Measurements from ENCODE around the gene SLC39A1.
"Not testable (repeated sequence)": the region's sequence is repeated elsewhere in the genome, so short reads cannot be mapped to it uniquely, and the experiment has no call there.

Gene SLC39A1

GRCh38 chr1:153919876-153920852 is 43.2 kb downstream of the SLC39A1 start:
- H3K4me2 ChIP-seq (ENCODE audit: low read length), result peak overlapping the region; percentile 95
- H3K79me2 ChIP-seq (ENCODE audit: insufficient read depth, low read length), result peaks cover 70% of the 10 kb centered on the region
- H3K27me3 ChIP-seq (ENCODE audit: insufficient read depth, low read length), result no peaks in the 10 kb centered on the region
- H3K9ac ChIP-seq (ENCODE audit: low read length), result peak overlapping the region; percentile 87
- TF ChIP-seq EZH2 (IDR thresholded peaks at IDR 0.05; ENCODE audit: borderline replicate concordance, low read length) (no peak), CTCF (IDR thresholded peaks at IDR 0.05; ENCODE audit: low read length) (peak; percentile 49; the same call in 1 of the 2 replicates)
- peaks cover 34% of the 10 kb centered on the region for H3K4me1 ChIP-seq (ENCODE audit: insufficient read depth, low read length, severe bottlenecking)
- no peaks in the 10 kb centered on the region for H3F3A ChIP-seq (ENCODE audit: insufficient read depth, low read length)
- peak overlapping the region; percentile 83 for H3K4me3 ChIP-seq (ENCODE audit: low read depth, low read length, poor library complexity, severe bottlenecking)
- peaks cover 5% of the 10 kb centered on the region; the same call in 1 of the 2 replicates for H4K20me1 ChIP-seq (ENCODE audit: insufficient read depth, low read length)
- no peaks in the 10 kb centered on the region for H3K9me2 ChIP-seq (ENCODE audit: low read depth, low read length)
- H3K27ac ChIP-seq (ENCODE audit: low read depth, low read length, poor library complexity, severe bottlenecking), result peak overlapping the region; percentile 70
- no peak overlapping the region for H2AFZ ChIP-seq (ENCODE audit: low read length)
- no peaks in the 10 kb centered on the region for H3K9me3 ChIP-seq (ENCODE audit: low read length)
- H3K36me3 ChIP-seq (ENCODE audit: insufficient read depth, low read length), result peaks cover 35% of the 10 kb centered on the region

- Histone ChIP-seq H3K79me2 (ENCODE audit: insufficient read depth, low read length) (peaks cover 99% of the 10 kb centered on the region), H4K20me1 (ENCODE audit: insufficient read depth, low read length) (peaks cover 5% of the 10 kb centered on the region; the same call in 1 of the 2 replicates), H3K4me3 (ENCODE audit: low read depth, low read length, poor library complexity, severe bottlenecking) (no peak overlapping the region), H3K9me3 (ENCODE audit: low read length) (no peaks in the 10 kb centered on the region), H3K9ac (ENCODE audit: low read length) (no peak overlapping the region), H3K4me2 (ENCODE audit: low read length) (no peak overlapping the region), H2AFZ (ENCODE audit: low read length) (no peak overlapping the region), H3K4me1 (ENCODE audit: insufficient read depth, low read length, severe bottlenecking) (peaks cover 21% of the 10 kb centered on the region), H3K9me2 (ENCODE audit: low read depth, low read length) (no peaks in the 10 kb centered on the region), H3F3A (ENCODE audit: insufficient read depth, low read length) (no peaks in the 10 kb centered on the region), H3K36me3 (ENCODE audit: insufficient read depth, low read length) (peaks cover 40% of the 10 kb centered on the region), H3K27ac (ENCODE audit: low read depth, low read length, poor library complexity, severe bottlenecking) (no peak overlapping the region), H3K27me3 (ENCODE audit: insufficient read depth, low read length) (no peaks in the 10 kb centered on the region)
- TF ChIP-seq CTCF (IDR thresholded peaks at IDR 0.05; ENCODE audit: low read length) (no peak), EZH2 (IDR thresholded peaks at IDR 0.05; ENCODE audit: borderline replicate concordance, low read length) (no peak)
Observed at GRCh38 chr1:153916297-153916696, 47.0 kb downstream of the SLC39A1 start.

- Histone ChIP-seq H3K79me2 (ENCODE audit: insufficient read depth, low read length) (peaks cover 89% of the 10 kb centered on the region), H3F3A (ENCODE audit: insufficient read depth, low read length) (no peaks in the 10 kb centered on the region), H3K4me3 (ENCODE audit: low read depth, low read length, poor library complexity, severe bottlenecking) (no peak overlapping the region), H3K4me1 (ENCODE audit: insufficient read depth, low read length, severe bottlenecking) (no peaks in the 10 kb centered on the region), H3K4me2 (ENCODE audit: low read length) (no peak overlapping the region), H3K9ac (ENCODE audit: low read length) (no peak overlapping the region), H3K36me3 (ENCODE audit: insufficient read depth, low read length) (peaks cover 28% of the 10 kb centered on the region), H2AFZ (ENCODE audit: low read length) (no peak overlapping the region), H3K9me3 (ENCODE audit: low read length) (no peaks in the 10 kb centered on the region), H3K9me2 (ENCODE audit: low read depth, low read length) (no peaks in the 10 kb centered on the region), H3K27ac (ENCODE audit: low read depth, low read length, poor library complexity, severe bottlenecking) (no peak overlapping the region), H3K27me3 (ENCODE audit: insufficient read depth, low read length) (no peaks in the 10 kb centered on the region), H4K20me1 (ENCODE audit: insufficient read depth, low read length) (0 out of 2 replicates have a peak, but pooled peaks cover 2% of the 10 kb centered on the region)
- TF ChIP-seq CTCF (IDR thresholded peaks at IDR 0.05; ENCODE audit: low read length), result no peak
- no peak for TF ChIP-seq EZH2 (IDR thresholded peaks at IDR 0.05; ENCODE audit: borderline replicate concordance, low read length)
Observed at GRCh38 chr1:153912349-153912748, 51.0 kb downstream of the SLC39A1 start.

- not testable (repeated sequence) for H3K9me2 ChIP-seq (ENCODE audit: low read depth, low read length); H3K4me3 ChIP-seq (ENCODE audit: low read depth, low read length, poor library complexity, severe bottlenecking); H3K27me3 ChIP-seq (ENCODE audit: insufficient read depth, low read length); H3K9ac ChIP-seq (ENCODE audit: low read length); H3K4me1 ChIP-seq (ENCODE audit: insufficient read depth, low read length, severe bottlenecking); H3K27ac ChIP-seq (ENCODE audit: low read depth, low read length, poor library complexity, severe bottlenecking); H3F3A ChIP-seq (ENCODE audit: insufficient read depth, low read length); H2AFZ ChIP-seq (ENCODE audit: low read length); H4K20me1 ChIP-seq (ENCODE audit: insufficient read depth, low read length); H3K9me3 ChIP-seq (ENCODE audit: low read length); H3K4me2 ChIP-seq (ENCODE audit: low read length)
- Histone ChIP-seq H3K79me2 (ENCODE audit: insufficient read depth, low read length) (peaks cover 89% of the 10 kb centered on the region), H3K36me3 (ENCODE audit: insufficient read depth, low read length) (peaks cover 36% of the 10 kb centered on the region)
Observed at GRCh38 chr1:153910560-153910959, 52.8 kb downstream of the SLC39A1 start.

Measured in OCI-LY1 (cell line).